RPMI7951 (cell line): ENCODE measurements around the gene GJB1. TPM values are rescaled to one million over a fixed set of nuclear protein-coding genes. Genes with fewer than 3 reads are reported as not detected.
"Not testable (repeated sequence)": the region's sequence is repeated elsewhere in the genome, so short reads cannot be mapped to it uniquely, and the experiment has no call there.

Experiments
- DNase-seq: peaks from one replicate; pipeline ENCODE4 v3.0.0-alpha.2; 2012; ENCODE audit warnings: low read depth
- total RNA-seq: library from RNA; depleted of rRNA; stranded (reverse); fragments of >200 nt; shearing (Covaris generic); gene quantifications from 2 replicates; pipeline ENCODE4 v1.2.3, GENCODE V29; 2014; rRNA removed

The GJB1 gene
- total RNA-seq = not detected in 2 replicates

- DNase-seq = peak; percentile 13
Observed at GRCh38 chrX:71222929-71223328, at the start of gene GJB1. Gene GJB1, plus strand, starts transcription at chrX:71223224. Its CDS starts 484 bp downstream, at chrX:71223708.

GRCh38 chrX:71173440-71173839, 49.6 kb upstream of the GJB1 start:
- DNase-seq = no peak

- DNase-seq = no peak
Observed at GRCh38 chrX:71174795-71175194, 48.2 kb upstream of the GJB1 start.

GRCh38 chrX:71175531-71175930, 47.5 kb upstream of the GJB1 start:
- no peak for DNase-seq

- no peak for DNase-seq
Observed at GRCh38 chrX:71177327-71177726, 45.7 kb upstream of the GJB1 start.

GRCh38 chrX:71178908-71179307, 44.1 kb upstream of the GJB1 start:
- DNase-seq = peak; percentile 70

GRCh38 chrX:71180579-71181265, 42.3 kb upstream of the GJB1 start:
- DNase-seq = not testable (repeated sequence)

GRCh38 chrX:71181558-71181909, 41.5 kb upstream of the GJB1 start:
- no peak for DNase-seq

GRCh38 chrX:71181910-71182799, 40.9 kb upstream of the GJB1 start:
- DNase-seq = peak; percentile 99

GRCh38 chrX:71182871-71183270, 40.2 kb upstream of the GJB1 start:
- no peak for DNase-seq

- DNase-seq = no peak
Observed at GRCh38 chrX:71183341-71183740, 39.7 kb upstream of the GJB1 start.

GRCh38 chrX:71184092-71184491, 38.9 kb upstream of the GJB1 start:
- DNase-seq = no peak

GRCh38 chrX:71184803-71185495, 38.1 kb upstream of the GJB1 start:
- no peak for DNase-seq

GRCh38 chrX:71191248-71191647, 31.8 kb upstream of the GJB1 start:
- DNase-seq = no peak

GRCh38 chrX:71195964-71196649, 26.9 kb upstream of the GJB1 start:
- peak; percentile 5 for DNase-seq

- DNase-seq = no peak
Observed at GRCh38 chrX:71198066-71198465, 25.0 kb upstream of the GJB1 start.

GRCh38 chrX:71199252-71200008, 23.6 kb upstream of the GJB1 start:
- DNase-seq = no peak

- DNase-seq = no peak
Observed at GRCh38 chrX:71210816-71211215, 12.2 kb upstream of the GJB1 start.

- no peak for DNase-seq
Observed at GRCh38 chrX:71212536-71212935, 10.5 kb upstream of the GJB1 start.

GRCh38 chrX:71214152-71214551, 8.9 kb upstream of the GJB1 start:
- DNase-seq = no peak
